ENCODE measurements around the gene SV2B. TPM values are rescaled to one million over a fixed set of nuclear protein-coding genes. Genes with fewer than 3 reads are reported as not detected.

SV2B gene
- total RNA-seq, 1 experiment from 2014 or later = not detected

DNA sequence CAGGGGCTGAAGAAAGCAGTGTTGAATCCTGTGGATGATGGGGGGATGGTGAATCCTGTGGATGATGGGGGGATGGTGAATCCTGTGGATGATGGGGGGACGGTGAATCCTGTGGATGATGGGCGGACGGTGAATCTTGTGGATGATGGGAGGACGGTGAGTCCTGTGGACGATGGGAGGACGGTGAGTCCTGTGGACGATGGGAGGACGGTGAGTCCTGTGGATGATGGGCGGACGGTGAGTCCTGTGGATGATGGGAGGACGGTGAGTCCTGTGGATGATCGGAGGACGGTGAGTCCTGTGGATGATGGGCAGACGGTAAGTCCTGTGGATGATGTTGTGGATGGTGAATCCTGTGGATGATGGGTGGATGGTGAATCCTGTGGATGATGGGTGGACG lies 170.7 kb downstream of the SV2B start:
- Histone ChIP-seq H3K27ac (ENCODE audit: low read depth, low read length) (no peak overlapping the region), H3K9me3 (ENCODE audit: control insufficient read depth in 1 of 2, insufficient read depth in 1 of 2, low read depth in 1 of 2, low read length in 2 of 2) (no peaks in the 10 kb centered on the region), H3K9ac (ENCODE audit: low read length) (no peak overlapping the region), H3K79me2 (ENCODE audit: insufficient read depth, low read length) (no peaks in the 10 kb centered on the region), H3K36me3 (ENCODE audit: control insufficient read depth in 1 of 2, insufficient read depth in 2 of 2, low read length in 2 of 2) (no peaks in the 10 kb centered on the region), H3K4me1 (ENCODE audit: control insufficient read depth in 1 of 2, insufficient read depth in 2 of 2, low read length in 2 of 2) (no peaks in the 10 kb centered on the region), H3K27me3 (ENCODE audit: insufficient read depth, low read length) (no peaks in the 10 kb centered on the region; the same call in 1 of the 2 replicates), H2AFZ (ENCODE audit: low read depth, low read length, poor library complexity, severe bottlenecking) (no peak overlapping the region), H4K20me1 (ENCODE audit: insufficient read depth) (no peaks in the 10 kb centered on the region), H3K9me2 (ENCODE audit: insufficient read depth) (no peaks in the 10 kb centered on the region), H3K4me3 (replicated peaks in 1 of 2; ENCODE audit: low read depth in 1 of 2, low read length in 2 of 2) (no peak overlapping the region), H3K4me2 (ENCODE audit: low read length) (no peak overlapping the region)
- ChIA-PET CTCF (interaction anchor here (1.5 to 2.6 kb wide), 2 partner anchors 23 to 215 kb away, joined by 6 to 9 read pairs; no protein-coding TSS in a partner anchor), RAD21 (ENCODE audit: low non-redundant PET in 1 of 2, low total read pairs in 2 of 2, uncharacterized antibody in 2 of 2, unreplicated experiment in 2 of 2) (no interaction called here), POLR2A (no interaction called here)
- TF ChIP-seq, protein P1, sequence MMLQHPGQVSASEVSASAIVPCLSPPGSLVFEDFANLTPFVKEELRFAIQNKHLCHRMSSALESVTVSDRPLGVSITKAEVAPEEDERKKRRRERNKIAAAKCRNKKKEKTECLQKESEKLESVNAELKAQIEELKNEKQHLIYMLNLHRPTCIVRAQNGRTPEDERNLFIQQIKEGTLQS (IDR thresholded peaks at IDR 0.05) = no peak
- TF ChIP-seq SIN3A (IDR thresholded peaks at IDR 0.05; ENCODE audit: low read depth) (no peak), SP1 (IDR thresholded peaks at IDR 0.05; ENCODE audit: low read depth) (no peak), FOSL1 (IDR thresholded peaks at IDR 0.05; ENCODE audit: low read depth) (no peak), EZH2phosphoT487 (IDR thresholded peaks at IDR 0.05; ENCODE audit: borderline replicate concordance) (no peak), RAD21 (IDR thresholded peaks at IDR 0.05; ENCODE audit: low read depth) (no peak), ZFX (IDR thresholded peaks at IDR 0.05) (no peak), JUND (IDR thresholded peaks at IDR 0.05) (no peak), CBX3 (IDR thresholded peaks at IDR 0.05; ENCODE audit: low read depth) (no peak), TCF7L2 (IDR thresholded peaks at IDR 0.05; ENCODE audit: borderline replicate concordance, extremely low read depth, insufficient read depth, insufficient read length) (no peak)
- TF ChIP-seq, protein P2, sequence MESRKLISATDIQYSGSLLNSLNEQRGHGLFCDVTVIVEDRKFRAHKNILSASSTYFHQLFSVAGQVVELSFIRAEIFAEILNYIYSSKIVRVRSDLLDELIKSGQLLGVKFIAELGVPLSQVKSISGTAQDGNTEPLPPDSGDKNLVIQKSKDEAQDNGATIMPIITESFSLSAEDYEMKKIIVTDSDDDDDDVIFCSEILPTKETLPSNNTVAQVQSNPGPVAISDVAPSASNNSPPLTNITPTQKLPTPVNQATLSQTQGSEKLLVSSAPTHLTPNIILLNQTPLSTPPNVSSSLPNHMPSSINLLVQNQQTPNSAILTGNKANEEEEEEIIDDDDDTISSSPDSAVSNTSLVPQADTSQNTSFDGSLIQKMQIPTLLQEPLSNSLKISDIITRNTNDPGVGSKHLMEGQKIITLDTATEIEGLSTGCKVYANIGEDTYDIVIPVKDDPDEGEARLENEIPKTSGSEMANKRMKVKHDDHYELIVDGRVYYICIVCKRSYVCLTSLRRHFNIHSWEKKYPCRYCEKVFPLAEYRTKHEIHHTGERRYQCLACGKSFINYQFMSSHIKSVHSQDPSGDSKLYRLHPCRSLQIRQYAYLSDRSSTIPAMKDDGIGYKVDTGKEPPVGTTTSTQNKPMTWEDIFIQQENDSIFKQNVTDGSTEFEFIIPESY (IDR thresholded peaks at IDR 0.05; ENCODE audit: extremely low read depth, insufficient replicate concordance, low read length) = no peak
- TF ChIP-seq, protein P3, sequence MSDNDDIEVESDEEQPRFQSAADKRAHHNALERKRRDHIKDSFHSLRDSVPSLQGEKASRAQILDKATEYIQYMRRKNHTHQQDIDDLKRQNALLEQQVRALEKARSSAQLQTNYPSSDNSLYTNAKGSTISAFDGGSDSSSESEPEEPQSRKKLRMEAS (IDR thresholded peaks at IDR 0.05) = no peak
- TF ChIP-seq, protein P4, sequence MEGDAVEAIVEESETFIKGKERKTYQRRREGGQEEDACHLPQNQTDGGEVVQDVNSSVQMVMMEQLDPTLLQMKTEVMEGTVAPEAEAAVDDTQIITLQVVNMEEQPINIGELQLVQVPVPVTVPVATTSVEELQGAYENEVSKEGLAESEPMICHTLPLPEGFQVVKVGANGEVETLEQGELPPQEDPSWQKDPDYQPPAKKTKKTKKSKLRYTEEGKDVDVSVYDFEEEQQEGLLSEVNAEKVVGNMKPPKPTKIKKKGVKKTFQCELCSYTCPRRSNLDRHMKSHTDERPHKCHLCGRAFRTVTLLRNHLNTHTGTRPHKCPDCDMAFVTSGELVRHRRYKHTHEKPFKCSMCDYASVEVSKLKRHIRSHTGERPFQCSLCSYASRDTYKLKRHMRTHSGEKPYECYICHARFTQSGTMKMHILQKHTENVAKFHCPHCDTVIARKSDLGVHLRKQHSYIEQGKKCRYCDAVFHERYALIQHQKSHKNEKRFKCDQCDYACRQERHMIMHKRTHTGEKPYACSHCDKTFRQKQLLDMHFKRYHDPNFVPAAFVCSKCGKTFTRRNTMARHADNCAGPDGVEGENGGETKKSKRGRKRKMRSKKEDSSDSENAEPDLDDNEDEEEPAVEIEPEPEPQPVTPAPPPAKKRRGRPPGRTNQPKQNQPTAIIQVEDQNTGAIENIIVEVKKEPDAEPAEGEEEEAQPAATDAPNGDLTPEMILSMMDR (IDR thresholded peaks at IDR 0.05 in 2 of 3, conservative IDR thresholded peaks at IDR 0.05 in 1 of 3; ENCODE audit: borderline replicate concordance in 1 of 3, insufficient read depth in 1 of 3, low read depth in 2 of 3, low read length in 2 of 3) = no peak
- intact Hi-C loops (cut with micrococcal nuclease) = loop anchor here (1.0 to 5.0 kb wide), 3 partner anchors 214 to 368 kb away; partner anchors contain the start of gene MAN2A2
- DNase-seq (ENCODE audit: low read depth, low spot score) (no peak), ATAC-seq (no peak)
- BruUV-seq (replicated peaks) = no TSS peak
